Astrocyte of the hippocampus (primary cell): Measurements from ENCODE around the gene ALS2CL.

Source experiments
- DNase-seq: peaks from one replicate; pipeline ENCODE4 v3.0.0; 2011; ENCODE audit warnings: low read depth, low spot score

The ALS2CL gene

DNA sequence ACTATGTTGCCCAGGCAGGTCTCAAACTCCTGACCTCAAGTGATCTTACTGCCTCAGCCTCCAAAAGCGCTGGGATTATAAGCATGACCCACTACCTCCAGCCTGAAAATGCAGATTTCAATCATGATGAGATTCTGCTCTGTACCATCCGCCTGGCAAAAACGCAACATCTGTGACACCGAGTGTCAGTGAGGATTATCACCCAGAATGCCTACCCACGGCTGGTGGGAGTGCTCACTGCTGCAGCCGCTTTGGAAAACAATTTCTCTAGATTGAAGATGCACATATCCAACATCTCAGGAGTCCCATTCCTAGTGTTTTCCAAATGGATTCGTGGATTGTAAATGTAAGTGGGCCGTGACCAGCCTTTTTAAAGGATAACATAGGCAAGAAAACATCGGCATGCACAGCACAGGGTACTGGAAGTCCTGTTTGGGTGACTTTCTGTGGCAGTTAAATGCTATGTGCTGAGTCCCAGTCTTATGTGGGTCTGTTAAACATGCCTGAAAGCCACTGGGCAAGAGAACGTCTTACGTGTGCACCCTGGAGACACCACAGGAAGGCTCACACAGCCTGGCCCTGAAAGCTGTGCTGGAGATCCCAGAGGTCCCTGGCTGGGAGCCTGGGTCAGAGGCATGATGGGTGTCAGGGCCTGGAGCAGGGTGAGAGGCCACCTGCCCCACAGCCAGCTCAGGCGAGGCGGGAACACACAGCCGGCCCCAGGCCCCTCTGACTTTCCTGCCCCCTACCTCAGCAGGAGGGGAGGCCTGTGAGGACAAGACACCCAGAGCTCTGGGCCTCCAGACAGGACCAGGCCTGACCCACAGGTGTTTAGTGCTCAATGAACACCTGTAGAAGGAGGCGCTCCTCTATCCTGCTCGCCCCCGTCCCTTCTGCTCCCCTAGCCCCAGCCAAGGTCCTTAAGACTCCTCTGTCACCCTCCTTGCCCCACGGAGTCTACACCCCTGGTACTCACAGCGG lies 23.3 kb upstream of the ALS2CL start:
- DNase-seq = no peak

DNA sequence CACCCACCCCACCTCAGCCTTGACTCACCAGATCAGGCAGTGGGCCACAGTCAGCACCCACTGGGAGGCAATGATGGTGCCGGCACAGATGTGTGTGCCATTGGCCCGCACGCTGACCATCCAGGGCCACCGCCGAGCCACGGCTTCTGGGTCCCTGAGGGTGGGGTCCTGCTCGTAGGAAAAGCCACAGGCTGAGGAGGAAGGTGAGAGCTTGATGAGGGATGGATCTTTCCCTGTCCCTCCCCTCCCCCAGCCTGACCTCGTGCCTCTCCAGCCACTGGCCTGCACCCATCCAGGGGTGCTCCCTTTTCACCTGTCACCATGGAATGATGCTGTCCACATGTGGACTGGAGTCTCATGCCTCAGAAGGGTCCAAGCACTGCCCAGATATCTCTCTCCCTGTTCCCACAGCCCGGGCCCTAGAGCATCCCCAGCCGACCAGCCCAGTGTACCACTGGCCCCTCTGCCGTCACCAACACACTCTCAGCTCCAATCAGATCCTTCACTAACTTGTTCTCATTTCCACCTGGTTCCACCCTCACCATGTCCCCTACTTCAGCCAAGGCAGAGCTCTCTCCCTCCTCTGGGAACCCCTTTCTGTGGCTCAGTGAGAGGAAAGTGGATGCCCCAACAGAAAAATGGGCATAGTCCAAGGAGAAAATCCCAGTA lies 22.2 kb upstream of the ALS2CL start:
- no peak for DNase-seq

DNA sequence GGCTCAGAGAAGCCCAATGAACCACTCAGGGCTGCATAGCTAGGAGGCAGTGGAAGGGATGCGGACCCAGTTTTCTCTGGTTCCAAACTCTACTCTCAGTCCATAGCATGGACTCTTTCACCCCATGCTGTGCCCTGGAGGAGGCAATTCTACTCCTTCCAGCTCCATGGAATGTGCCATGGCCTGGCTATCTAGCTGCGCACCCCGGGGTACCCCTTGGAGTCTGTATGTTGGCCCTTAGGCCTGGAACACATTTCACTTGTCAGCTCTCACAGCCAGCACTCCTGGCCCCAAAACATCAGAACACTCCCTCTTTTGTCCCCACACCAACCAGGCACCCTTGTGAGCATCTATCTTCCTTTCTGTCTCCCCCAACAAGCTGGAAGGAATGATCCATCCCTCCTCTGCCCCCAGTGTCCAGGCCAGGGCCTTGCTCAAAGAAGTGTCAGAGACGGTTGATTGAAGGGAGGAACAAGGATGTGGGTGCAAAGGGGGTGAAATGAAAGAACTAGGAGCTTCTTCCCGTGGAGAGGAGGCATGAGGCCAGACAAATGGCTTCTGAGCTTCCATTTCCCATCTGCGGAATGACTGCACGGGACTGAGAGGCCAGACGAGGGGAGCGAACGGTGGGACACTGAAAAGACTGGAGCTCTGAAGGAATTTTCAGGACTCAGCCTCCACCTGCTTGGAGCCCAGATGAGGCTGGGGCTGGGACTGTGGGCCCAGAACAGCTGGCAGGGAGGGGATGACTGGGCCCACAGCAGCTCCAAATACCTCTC lies 21.4 kb upstream of the ALS2CL start:
- no peak for DNase-seq

DNA sequence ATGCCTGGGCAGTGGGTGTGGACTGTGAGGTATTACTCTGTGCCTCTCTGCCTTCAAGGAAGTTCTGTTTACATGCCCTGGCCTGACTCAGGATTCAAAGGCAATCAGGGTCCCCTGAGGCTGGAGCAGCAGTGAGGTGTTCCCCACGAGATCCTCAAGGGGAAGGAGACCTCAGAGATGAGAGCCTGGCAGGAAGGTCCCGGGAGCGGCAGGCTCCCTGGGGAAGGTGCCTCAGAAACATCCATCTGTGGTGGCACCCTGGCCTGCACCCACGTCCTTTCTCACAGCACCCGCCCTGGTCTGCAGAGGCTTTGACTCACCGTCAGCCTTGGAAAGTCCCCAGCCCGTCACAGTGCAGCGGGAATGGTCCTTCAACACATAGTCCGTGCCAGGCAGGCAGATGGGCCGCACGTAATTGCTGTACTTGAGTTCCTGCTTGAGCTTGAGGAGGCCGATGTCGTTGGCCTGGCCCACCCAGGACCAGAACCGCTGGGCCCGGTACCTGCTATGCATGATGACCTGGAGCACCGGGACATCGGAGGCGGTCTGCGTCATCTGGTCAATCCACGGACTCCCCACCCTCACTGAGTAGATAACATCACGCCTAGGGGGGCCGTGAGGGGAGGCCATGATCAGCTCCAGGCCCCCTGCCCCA lies 20.5 kb upstream of the ALS2CL start:
- DNase-seq = no peak

DNA sequence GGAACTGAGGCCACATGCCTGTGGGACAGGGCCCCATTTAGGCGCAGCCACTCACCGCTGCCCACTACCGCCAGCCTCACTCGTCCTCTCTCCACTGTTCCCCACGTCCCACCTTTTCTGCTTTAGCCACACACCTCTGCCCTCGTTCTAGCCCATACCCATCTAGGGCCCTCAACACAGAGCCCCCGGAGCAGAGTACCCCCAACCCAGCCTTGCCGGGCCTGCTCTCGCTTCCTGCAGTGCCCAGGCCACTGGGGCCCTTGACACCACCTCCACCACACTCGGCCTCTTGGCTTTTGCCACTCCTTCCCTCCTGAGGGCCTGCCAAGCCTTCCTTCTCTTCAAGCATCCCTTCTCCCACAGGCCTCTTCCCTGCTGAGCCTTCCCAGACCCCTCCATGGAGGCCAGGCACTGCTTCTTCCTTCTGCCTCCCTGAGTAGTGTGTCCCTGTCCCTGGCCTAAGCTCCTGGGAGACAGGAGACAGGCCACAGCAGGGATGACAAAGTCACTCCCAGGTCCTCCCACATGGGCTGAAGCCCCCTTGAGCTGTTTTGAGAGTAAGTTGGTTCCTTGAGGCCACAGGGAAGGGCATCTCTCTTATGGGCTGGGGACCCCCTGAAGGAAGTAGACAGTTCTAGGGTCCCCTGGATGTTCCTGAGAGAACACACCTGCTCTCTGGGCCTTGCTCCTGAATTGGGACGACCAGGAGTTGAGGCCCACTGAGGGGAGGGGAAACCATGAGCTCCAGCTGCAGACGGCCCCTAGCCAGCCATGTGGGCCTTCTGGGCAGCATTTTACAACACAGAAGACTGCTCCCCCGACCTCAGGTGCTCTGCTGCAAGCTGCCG lies 19.8 kb upstream of the ALS2CL start:
- no peak for DNase-seq

DNA sequence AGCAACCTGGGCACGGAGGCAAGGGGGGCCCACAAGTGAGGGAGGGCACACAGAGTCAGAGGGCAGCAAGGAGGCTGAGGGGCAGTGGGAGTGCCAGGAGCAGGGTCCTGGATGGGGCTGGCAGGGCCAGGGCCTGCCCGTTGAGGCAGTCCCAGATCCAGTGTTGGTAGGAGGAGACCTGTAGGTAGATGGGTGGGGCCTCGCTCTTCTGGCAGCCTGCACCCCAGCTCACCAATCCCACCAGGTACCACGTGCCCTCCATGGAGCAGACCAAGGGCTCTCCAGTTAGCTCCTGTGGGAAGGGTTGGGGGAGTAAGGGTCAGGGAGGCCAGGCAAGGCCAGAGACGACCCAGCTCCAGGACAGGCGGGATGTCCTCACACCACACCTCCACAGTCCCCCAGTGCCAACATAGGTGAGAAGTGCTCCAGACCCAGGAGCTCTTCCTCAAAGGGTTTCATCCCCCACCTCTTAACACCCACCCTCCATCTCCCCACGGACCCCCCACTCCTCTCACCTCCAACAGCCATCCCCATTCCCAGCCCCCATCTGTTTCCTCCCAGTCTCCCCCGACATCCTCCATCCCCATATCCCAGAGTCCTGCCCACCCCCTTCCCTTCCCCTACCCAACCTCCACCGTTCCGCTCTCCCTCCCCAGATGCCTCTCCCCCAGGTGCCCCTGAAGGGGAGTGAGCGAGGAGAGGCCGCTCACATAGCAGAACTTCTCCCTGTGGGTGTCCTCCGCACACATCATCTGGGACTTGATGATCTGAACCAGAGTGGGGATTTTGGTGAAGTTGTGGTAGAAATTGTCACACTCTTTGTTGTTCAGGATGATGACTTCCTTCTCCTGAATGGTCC lies 18.9 kb upstream of the ALS2CL start:
- DNase-seq = no peak

DNA sequence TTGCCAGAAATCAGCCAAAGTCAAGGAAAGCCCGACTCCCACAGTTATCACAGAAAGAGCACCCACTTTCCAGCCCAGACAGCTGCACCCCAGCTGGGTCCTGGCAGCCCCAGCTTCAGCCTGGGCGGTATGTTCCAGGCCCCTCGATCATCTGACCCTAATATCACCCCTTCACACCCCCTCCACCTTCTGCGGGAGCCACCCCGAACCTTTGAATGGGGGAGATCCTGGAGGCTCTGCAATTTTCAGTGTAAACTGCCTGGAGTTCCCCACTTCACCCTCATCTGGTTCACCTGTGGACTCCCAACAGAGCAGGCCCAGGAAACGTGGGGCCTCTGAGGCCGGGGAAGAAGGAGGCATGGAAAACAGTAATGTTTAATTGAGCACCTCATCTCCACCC lies 18.3 kb upstream of the ALS2CL start:
- no peak for DNase-seq

DNA sequence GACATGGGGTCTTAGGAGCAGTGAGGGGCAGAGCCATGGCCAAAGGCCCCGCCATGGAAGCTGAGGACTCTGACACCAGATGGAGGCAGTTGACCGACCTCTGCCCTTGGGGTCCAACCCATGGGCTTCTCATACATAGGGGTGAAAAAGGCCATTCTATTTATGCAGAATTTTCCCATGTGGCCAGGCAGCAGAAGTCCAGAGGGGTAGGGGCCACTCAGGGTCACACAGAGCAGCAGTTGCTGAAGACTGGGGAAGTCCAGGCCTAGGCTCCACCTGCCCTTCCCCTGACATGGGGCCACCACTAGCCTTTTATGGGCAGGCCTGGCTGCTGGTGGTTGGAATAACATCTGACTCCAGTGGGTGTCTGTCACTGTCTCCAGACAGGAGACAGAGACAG lies 17.8 kb upstream of the ALS2CL start:
- no peak for DNase-seq

DNA sequence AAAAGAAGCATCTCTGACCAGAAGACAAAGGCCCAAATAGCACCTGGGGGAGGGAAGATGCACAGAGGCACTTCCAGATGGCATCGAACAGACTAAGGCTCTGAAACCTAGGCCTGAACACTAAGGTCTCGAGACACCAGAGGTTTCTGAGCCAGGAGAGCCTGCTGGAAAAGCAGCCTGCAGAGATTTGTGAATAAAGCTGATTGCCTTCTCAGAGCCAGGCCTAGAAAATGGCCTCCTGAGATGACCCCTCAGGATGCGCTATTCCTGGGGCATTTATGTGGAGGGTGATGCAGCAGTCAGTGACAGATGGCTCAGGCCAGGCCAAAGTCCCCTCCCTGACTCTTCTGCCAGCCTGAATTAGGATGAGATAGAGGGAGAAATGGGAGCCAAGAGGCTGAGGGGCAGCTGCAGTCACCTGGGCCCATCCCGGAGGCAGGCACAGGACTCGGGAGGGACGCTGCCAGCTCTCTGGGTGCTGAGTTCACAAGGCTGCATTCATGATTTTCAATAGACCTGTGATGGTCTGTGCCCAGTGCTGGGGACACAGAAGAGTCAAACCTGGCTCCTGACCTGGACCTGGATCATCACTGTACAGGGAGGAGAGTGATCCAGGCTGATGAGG lies 17.3 kb upstream of the ALS2CL start:
- no peak for DNase-seq

DNA sequence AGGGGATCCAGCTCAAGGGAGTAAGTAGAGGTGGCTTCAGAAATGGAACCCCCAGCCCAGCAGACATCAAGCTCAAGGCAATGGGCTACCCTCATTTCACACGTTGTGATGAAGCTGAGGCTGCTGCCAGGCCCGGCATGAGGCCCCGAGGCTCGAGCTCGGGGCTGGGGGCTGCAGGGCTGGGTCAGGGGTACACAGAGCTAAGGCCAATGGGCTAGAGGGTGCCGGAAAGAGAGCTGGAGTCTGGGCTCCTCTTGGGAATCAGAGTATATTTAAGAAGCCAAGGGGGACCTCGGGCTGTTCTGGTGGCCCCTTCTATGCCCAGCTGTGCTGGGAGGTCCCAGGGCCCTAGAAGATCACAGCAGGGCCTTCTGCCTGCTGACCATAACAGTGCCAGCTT lies 16.8 kb upstream of the ALS2CL start:
- no peak for DNase-seq

DNA sequence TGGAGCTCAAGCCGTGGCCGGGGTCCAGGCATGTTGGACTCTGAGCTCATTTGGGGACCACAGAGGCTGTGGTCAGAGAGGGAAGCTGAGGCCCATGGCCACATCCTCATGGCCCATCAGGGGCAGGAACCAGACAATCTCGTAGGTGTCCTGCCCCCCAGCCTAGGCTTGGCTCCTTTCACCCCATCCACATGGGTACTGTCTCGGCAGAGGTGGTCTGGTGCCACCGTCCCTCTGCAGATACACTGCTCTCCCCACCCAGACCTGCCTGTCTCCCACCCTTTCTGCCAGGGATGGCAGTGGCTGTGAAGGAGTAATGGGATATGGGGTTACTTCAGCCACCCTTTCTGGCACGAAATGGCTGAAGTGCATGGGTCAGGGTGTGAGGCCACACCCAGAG lies 16.2 kb upstream of the ALS2CL start:
- no peak for DNase-seq

DNA sequence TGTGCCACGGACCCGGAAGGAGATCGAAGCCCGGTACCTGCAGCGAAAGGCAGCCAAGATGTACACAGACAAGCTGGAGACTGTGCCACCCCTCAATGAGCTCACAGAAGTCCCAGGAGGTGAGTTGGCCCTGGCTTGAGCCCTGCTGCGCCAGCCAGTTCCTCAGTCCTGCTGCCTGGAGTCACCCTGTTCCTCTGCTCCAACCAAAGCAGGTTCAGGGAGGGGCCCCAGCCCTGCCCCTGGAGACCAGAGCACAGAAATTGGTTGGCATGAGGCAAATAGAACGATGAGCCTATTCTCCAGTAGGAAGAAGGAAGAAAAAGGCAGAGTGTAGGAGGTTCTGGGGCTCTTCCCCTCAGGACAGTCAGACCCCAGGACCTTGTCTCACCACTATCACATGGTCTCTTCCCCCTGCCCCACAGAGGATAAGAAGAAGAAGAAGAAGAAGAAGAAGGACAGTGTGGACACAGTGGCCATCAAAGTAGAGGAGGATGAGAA lies 15.7 kb upstream of the ALS2CL start:
- no peak for DNase-seq

DNA sequence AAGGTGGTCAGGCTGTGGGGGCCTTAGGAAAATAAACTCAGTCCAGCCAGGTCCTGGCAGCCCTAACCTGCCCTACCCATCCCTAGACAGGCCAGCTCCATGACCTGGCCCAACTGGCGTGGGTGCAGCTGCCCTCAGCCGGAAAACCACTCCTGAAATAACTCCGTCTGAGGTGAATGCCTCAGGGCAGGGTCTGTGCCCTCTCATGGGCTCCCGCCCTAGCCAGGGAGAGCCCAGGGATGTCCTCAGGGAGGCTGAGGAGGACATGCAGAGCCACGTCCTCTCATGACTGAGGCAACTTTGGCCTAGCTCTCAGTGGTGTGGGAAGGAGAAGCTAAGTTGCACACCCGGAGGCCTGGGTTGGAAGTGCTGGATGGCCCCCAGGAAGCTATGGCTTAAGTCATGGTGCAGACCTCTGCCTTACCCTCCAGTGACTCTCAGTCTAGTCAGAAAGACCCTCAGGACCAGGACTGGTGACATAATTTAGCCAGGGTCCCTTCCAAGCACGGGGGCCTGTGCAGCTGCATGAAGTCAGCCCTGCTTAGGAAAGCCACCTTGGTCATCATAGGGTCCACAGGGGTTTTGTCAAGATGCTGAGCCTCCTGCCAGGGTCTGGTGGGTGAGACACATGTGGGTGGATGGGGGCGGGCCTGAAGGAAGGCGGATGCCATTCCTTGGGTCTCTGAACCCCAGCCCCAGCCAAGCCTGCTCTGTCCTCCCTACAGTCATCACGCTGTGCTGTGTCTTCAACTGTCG lies 15.1 kb upstream of the ALS2CL start:
- no peak for DNase-seq

DNA sequence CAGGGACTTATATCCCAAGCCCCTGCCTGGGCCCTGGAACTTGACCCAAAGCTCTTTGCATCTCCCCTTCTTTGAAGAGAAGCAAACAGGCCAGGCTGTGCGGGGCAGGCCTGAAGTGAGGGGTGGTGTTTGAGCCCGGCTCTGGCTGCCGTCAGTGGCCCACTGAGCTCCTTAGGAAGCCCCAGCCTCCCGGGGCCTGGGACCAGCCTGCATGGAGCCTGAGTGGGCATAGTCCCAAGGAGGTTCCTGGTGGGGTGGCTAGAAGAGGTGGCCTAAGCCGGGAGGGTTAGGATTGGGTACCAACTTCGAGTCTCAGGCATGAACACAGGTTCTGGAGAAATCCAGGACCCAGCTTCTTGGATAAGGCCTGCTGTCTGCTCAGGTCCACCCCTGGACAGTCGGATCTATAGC lies 14.1 kb upstream of the ALS2CL start:
- DNase-seq = no peak

DNA sequence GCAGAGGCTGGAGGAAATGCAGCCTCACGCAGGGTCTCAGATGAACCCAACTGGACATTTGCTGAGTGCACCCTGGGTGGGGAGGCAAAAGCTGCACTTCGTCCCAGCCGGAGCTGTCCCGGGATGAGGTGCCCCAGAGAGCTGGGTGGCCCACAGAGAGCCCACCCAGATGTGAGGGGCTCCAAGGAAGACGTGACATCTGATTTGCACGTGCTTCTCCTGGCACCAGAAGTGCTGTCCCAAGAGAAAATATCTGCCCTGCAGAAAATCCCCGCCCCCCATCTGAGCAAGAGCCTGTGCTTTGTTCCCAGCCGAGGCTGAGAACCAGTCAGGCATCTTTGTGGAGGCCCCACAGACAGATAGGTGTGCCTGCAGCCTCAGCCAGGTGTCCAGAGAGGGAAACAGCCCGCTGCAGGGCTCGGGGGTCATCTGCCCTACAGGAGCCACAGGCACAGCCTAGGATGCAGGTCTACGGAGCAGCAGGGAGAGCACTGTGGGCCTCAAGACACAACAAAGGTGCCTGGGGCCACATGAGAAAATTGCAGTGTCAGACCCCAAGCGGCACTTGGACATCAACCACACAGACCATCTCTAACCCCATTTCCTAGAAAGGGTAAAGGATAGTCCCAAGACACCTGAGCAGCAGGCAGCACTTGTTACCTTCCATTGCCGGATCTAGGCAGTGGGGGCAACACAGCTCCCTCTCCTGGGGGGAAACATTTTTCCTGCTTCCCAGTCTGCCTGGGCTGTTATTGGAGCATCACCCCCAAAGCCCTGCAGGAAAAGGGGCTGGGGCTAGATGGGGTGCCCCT lies 13.5 kb upstream of the ALS2CL start:
- DNase-seq = no peak

DNA sequence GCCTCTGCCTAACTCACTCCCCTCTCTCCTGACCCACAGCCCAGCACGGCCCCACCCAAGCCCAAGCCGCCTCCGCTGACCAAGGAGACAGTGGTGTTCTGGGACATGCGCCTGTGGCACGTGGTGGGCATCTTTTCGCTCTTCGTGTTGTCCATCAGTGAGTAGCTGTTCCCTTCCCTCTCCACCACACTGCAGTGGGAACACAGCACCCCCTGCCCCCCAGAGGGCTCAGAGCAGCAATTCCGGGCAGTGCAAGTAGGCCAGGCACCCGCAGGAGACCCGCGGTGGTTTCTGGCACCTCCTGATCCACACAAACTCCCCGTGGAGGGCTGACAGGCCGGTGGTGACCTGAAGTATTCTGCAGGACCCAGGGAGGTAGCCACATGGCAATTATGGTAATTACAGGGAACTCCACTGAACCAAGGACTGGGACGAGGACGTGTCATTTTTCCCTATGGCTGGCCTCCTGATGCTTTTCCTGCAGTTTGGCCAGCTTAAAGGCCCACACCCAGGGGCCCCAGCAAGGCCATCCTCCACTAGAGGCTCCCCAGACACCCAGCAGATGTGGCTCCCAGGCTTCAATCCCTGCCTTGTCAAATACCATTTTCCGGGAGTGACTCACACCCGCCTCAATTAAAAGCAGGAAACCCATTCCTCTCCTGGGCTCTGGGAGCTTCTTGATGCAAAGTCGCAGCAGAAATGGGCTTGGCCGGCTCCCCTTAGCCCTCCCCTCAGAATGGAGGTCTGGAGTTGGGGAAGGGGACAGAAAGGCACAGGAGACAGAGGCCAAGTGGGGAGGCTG lies 12.5 kb upstream of the ALS2CL start:
- peak; percentile 52 for DNase-seq
